GM18502 (cell line): ENCODE results near the gene YOD1.

ENCODE experiments used
- ATAC-seq: cut with Tn5 transposase; IDR thresholded peaks from one replicate; pipeline ENCODE4 v1.9.1; 2021; ENCODE audit warnings: mild to moderate bottlenecking; ENCODE audit not compliant: unreplicated experiment, poor library complexity

YOD1 gene

GRCh38 chr1:207073906-207074820 lies 23.2 kb upstream of the YOD1 start:
- no peak for ATAC-seq

DNA sequence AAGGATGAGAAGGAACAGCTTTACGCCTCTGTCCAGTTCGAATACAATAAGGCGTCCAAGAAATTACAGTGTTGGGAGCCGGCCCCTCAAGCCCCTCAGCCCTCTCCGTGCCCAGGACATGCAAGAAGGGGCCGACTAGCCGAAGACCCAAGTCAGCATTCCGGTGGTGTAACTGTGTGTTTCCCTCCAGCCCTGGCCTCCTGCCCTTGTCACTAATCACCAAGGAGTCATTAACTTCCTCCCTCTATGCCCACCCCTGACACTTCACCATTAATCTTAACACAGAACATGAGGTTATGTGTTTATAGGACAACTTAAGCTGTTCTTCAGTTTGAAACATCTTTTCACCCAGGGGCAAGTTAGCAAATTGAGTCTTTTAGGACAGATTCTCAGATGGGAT lies 21.2 kb upstream of the YOD1 start:
- no peak for ATAC-seq

GRCh38 chr1:207071426-207071825 lies 20.4 kb upstream of the YOD1 start:
- no peak for ATAC-seq

DNA sequence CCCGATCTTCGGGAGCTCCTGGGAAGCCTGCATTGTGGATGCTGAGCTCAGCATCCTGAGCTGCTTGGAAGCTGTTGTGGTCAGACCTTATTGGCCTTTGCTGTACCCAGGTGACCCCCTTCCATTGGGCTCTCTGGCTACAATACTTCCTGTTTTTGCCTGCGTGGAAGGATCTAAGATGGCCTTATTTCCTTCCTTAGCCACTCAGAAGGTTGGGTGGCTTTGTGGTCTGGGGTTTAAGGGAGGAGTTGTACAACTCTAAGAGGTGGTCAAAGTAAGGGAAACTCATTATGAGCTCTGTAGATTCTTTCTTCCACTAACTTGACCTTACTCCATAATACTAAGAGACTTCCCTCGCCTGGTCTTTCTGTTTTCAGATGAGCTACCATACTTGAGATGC lies 19.8 kb upstream of the YOD1 start:
- no peak for ATAC-seq

GRCh38 chr1:207069858-207070506 lies 19.0 kb upstream of the YOD1 start:
- no peak for ATAC-seq

DNA sequence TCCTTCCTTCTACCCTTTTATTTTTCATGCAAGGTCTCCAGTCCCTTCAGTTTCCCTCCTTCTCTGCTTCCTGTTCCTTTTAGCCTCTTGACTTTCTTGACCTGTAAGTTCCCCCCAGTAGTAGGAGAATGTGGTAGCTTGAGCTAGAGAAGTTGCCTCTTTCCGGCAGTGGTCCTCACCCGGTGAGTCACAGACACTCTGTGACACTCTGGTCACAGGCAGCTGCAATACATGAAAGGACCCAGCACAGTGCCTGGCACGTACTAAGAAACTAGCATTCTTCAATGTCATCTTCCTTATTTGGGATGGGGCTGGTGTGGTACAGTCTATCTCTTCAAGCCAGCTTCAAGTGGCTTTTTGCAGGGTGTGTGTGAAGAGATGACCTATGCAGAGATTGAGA lies 18.1 kb upstream of the YOD1 start:
- no peak for ATAC-seq

DNA sequence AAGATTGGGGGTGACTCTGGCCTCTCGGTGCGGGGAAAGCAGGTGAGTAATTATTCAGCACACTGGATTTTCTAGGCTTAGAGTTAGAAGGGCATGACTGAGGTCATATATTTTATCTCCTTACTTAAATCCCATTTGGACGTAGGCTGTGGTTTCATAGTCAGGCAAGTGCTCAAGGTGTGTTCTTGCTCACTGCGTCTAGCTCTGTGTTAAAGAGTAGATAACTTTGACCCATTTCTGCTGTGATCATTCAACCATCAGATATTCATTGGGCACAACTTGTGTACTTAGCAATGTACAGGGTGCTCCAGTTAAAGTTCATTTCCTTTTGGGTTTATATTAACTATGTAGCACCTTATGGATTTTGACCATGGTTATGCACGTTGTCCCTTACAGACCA lies 16.7 kb upstream of the YOD1 start:
- ATAC-seq = no peak

DNA sequence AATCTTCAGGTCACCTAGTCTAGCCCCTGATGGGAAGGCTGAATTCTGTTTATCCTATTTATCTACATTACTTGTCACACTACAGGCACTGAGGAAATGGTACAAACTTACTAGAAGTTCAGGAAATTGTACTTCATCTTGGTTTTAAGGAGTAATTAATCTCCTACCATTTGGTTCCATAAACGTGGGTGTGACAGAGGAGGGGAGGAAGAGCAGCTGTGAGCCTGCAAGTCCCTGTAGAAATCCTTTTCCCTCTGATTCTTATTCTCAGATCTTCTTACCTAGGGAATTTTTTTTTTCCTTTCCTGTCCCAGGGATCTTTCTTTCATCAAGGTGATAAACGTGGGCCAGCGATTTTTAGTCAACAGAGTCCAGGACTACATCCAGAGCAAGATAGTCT lies 16.2 kb upstream of the YOD1 start:
- ATAC-seq = no peak

GRCh38 chr1:207064561-207064960 lies 13.6 kb upstream of the YOD1 start:
- ATAC-seq = no peak

DNA sequence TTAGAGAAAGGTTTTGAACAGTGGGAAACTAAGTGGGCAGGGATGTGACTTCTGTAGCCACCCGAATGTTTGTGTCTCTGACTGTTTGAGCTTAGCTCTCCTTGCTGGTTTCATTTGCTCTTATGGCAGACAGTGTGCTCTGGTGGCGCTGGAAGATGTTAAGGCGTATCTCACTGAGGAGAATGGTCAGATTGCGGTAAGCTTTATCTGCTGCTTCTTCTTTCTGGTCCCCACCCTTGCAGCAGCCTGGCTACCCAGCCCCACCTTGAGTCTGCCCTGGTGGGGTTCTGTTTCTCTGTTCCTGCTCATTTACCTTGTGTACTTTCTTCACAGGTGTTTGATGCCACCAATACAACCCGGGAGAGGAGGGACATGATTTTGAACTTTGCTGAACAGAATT lies 12.0 kb upstream of the YOD1 start:
- ATAC-seq = no peak

GRCh38 chr1:207062058-207062457 lies 11.1 kb upstream of the YOD1 start:
- no peak for ATAC-seq

DNA sequence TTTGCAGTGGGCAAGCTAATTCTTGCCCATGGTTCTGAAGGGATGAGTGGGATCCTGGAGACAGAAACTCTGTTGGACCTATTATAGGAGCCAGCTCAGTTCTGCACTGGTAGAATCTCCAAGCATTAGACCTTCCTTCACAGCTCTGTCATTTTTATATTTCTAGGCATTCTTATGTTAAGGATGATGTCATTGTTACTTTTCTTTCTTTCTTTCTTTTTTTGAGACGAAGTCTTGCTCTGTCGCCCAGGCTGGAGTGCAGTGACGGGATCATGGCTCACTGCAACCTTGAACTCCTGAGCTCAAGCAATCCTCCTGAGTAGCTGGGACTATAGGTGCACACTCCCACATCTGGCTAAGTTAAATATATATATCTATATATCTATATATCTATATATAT lies 9.6 kb upstream of the YOD1 start:
- ATAC-seq = no peak

DNA sequence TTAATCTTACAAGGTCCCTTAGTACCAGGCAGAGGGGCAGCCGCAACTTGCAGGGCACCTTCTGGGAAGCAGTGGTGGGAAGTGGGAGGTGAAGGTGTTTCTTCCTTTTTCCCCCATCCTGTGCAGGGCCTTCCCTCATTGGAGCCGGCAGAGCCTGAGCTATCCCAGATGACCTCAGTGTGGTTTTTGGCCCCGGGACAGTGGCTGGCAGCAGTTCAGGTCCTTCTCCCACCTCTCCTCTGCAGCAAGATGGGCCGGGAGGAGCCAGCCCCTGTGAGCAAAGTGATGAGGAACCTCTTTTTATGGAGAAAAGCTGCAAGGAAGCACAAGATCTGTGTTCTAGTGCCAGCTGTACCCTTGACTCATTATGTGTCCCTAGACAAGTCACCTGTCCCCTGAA lies 8.9 kb upstream of the YOD1 start:
- no peak for ATAC-seq

GRCh38 chr1:207058878-207059867 lies 8.2 kb upstream of the YOD1 start:
- ATAC-seq = no peak

DNA sequence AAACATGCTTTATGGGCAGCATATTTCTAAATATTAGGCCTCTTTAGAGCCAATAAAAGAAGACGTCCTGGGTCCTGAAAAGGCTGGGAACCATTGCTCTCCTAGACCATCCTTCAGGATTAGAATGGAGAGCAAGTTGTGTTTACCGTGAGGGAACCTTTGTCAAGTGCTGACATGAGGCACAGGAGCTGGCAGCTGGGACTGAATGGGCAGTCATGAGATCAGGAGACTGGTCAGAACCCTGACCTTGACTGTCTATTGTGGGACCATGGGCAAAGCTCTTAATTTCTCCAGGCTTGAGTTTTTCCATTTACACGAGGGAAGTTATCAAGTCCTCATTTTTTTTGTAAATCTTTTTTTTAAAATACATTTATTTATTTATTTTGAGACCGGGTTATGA lies 7.2 kb upstream of the YOD1 start:
- no peak for ATAC-seq

- ATAC-seq = no peak
These were observed 5.7 kb upstream of the YOD1 start for GRCh38 chr1:207056673-207057072.

- no peak for ATAC-seq
These were observed 4.5 kb upstream of the YOD1 start for GRCh38 chr1:207055386-207056001.

DNA sequence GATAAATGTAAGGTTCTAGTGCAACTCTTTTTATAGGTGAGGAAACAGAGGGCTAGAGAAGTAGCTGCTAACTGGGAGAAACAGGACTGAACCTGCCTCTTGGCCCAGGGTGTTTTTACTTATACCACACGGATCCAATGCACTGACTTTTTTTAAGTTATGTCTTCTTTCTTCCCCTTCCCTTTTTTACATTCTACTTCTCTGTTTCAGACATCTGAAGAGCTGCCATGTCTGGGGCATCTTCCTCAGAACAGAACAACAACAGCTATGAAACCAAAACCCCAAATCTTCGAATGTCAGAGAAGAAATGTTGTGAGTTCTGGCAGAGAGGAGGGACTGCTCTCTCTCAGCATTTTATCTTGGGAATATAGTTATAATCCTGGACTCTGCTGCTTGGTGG lies 3.5 kb upstream of the YOD1 start:
- no peak for ATAC-seq

DNA sequence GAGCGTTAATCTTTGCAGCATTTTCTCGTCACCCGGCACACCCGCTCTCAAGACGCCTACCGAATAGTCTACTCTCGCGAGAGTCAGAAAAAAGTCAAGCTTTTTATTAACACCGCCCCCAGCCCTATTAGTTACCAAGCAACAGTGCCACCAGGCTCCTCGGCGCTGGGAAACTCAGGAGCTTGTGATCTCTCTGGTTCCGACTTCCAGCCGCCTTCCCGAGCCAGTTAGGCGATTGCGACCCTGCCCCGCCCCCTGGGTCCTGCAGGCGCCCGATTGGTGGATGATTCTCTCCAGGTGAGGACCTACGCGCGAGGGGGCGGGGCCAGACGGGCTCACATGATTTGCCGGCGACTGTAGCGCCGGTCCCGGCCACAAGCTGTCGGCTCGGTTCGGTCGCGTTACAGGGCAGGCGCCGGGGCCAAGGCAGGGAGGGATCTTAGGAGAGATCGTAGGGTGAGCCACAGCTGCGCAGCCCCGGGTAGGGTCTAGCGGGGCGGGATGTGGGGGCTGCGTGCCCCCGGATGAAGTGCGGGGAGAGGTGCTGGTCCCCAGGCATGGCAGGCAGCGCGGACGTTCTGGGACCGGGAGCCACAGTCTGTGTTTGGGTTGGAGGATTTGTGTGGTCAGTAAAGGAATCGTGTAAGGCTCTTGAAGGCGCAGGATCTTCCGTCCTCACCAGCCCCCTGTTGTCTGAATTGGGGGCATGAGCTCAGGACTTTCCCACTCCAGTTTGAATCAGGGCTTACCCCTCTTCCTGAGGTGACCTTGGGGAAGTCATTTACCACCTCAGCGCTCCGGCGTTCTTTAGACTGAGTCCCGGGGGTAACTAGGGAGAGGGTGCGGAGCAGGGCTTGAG lies 2.1 kb upstream of the YOD1 start, which contains the start of gene PFKFB2:
PFKFB2 (plus strand) TSS at position 365 of the 859 bp plus-strand sequence. CDS start 1,443 bp downstream, outside the sequence.
- peak; percentile 86 for ATAC-seq
